Measurements from ENCODE around the gene ZNF839.

DNA sequence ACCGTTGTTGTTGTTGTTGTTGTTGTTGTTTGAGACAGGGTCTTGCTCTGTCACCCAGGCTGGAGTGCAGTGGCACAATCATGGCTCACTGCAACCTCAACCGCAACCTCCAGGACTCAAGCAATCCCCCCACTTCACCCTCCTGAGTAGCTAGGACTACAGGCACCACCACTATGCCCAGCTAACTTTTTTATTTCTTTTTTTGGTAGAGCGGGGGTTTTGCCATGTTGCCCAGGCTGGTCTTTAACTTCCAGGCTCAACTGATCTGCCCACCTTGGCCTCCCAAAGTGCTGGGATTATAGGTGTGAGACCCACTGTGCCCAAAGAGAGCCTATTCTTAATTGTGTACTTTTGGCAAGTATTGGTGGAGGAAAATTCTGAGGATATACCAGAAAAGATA, 40.3 kb upstream of the ZNF839 start:
- TF ChIP-seq, protein P1, sequence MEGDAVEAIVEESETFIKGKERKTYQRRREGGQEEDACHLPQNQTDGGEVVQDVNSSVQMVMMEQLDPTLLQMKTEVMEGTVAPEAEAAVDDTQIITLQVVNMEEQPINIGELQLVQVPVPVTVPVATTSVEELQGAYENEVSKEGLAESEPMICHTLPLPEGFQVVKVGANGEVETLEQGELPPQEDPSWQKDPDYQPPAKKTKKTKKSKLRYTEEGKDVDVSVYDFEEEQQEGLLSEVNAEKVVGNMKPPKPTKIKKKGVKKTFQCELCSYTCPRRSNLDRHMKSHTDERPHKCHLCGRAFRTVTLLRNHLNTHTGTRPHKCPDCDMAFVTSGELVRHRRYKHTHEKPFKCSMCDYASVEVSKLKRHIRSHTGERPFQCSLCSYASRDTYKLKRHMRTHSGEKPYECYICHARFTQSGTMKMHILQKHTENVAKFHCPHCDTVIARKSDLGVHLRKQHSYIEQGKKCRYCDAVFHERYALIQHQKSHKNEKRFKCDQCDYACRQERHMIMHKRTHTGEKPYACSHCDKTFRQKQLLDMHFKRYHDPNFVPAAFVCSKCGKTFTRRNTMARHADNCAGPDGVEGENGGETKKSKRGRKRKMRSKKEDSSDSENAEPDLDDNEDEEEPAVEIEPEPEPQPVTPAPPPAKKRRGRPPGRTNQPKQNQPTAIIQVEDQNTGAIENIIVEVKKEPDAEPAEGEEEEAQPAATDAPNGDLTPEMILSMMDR (IDR thresholded peaks at IDR 0.05): no peak
- no peak for TF ChIP-seq ZNF263 (CRISPR knock-in tag; IDR thresholded peaks at IDR 0.05; ENCODE audit: low read depth)
- no peak for TF ChIP-seq SMAD3 (CRISPR knock-in tag; IDR thresholded peaks at IDR 0.05; ENCODE audit: borderline replicate concordance)
- TF ChIP-seq NR1H2 (CRISPR knock-in tag; IDR thresholded peaks at IDR 0.05): no peak
- no peak for TF ChIP-seq ZNF317 (CRISPR knock-in tag; IDR thresholded peaks at IDR 0.05; ENCODE audit: borderline replicate concordance, low read depth)
- TF ChIP-seq, protein P2, sequence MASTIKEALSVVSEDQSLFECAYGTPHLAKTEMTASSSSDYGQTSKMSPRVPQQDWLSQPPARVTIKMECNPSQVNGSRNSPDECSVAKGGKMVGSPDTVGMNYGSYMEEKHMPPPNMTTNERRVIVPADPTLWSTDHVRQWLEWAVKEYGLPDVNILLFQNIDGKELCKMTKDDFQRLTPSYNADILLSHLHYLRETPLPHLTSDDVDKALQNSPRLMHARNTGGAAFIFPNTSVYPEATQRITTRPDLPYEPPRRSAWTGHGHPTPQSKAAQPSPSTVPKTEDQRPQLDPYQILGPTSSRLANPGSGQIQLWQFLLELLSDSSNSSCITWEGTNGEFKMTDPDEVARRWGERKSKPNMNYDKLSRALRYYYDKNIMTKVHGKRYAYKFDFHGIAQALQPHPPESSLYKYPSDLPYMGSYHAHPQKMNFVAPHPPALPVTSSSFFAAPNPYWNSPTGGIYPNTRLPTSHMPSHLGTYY (CRISPR knock-in tag; IDR thresholded peaks at IDR 0.05): no peak
- TF ChIP-seq JUN (CRISPR knock-in tag; IDR thresholded peaks at IDR 0.05): no peak
- TF ChIP-seq ESRRA (CRISPR knock-in tag; IDR thresholded peaks at IDR 0.05; ENCODE audit: borderline replicate concordance): no peak

Data from WTC11 (cell line).